HepG2 (cell line): ENCODE results near the gene VAMP4. TPM values are rescaled to one million over a fixed set of nuclear protein-coding genes. Genes with fewer than 3 reads are reported as not detected.

Experiments
- ATAC-seq: fragments of 200-7000 bp; cut with Tn5 transposase; 3 replicates; pipeline ENCODE4 v1.9.1; 2020; ENCODE audit warnings: mild to moderate bottlenecking, moderate library complexity
- BruUV-seq: library from RNA; stranded (reverse); fragments of 400-500 nt; replicated peaks from 2 replicates; lab custom pipeline; 2021; lab: Mats Ljungman, UMichigan
- CTCF ChIA-PET: fragments of 300-600 bp; formaldehyde crosslinking; extraction: SDS; loops from one replicate; lab custom pipeline; 2021; ENCODE audit warnings: low total read pairs, inconsistent platforms, low intra/inter-chr PET ratio; lab: Yijun Ruan, JAX
- POLR2A ChIA-PET: fragments of 350-600 bp; sonication (Branson Sonifier 250); formaldehyde crosslinking; loops from one replicate; lab custom pipeline; 2020; ENCODE audit warnings: antibody characterized with exemption, inconsistent platforms; lab: Yijun Ruan, JAX
- DNase-seq: peaks from one replicate; pipeline ENCODE4 v3.0.0-alpha.2; 2015; ENCODE audit warnings: low spot score
- FAIRE-seq: peaks from 3 replicates; lab custom pipeline; 2011; peaks lifted over from hg19 to GRCh38; lab: Jason Lieb, UNC
- H2AFZ ChIP-seq: one replicate; pipeline ENCODE4 v1.6.1; 2011; ENCODE audit warnings: low read length, inconsistent platforms
- H3K27ac ChIP-seq: fragments of 300-600 bp; 3 replicates; pipeline ENCODE4 v1.8.0; 2011; ENCODE audit warnings: mixed run types, mild to moderate bottlenecking, mixed read lengths, low read length, inconsistent platforms; ENCODE audit not compliant: insufficient read depth; ENCODE audit errors: extremely low read length
- H3K27me3 ChIP-seq, 2 experiments: fragments of 200-600 bp in 1 of 2; 2 replicates in 1 of 2; 3 replicates in 1 of 2; pipeline versions ENCODE4 v1.6.0 to v1.8.0; 2011; ENCODE audit warnings: low read length in 2 of 2, mild to moderate bottlenecking in 2 of 2, moderate library complexity in 2 of 2, inconsistent platforms in 1 of 2; ENCODE audit not compliant: insufficient read depth in 2 of 2, control insufficient read depth in 1 of 2
- H3K36me3 ChIP-seq, 2 experiments: fragments of 200-600 bp in 1 of 2; replicated peaks in 1 of 2; 2 replicates in 1 of 2; 3 replicates in 1 of 2; pipeline versions ENCODE4 v1.5.1 to v1.8.0; 2011; ENCODE audit warnings: low read length in 2 of 2, inconsistent platforms in 1 of 2; ENCODE audit not compliant: insufficient read depth in 2 of 2, control insufficient read depth in 1 of 2
- H3K4me1 ChIP-seq: 2 replicates; pipeline ENCODE4 v1.5.1; 2012; ENCODE audit warnings: low read length, inconsistent platforms; ENCODE audit not compliant: insufficient read depth
- H3K4me2 ChIP-seq: 2 replicates; pipeline ENCODE4 v1.6.0; 2011; ENCODE audit warnings: low read depth, low read length, inconsistent platforms
- H3K4me3 ChIP-seq, 3 experiments: fragments of 200-600 bp in 1 of 3; sonication (generic), shearing (Covaris generic) in 1 of 3; replicated peaks in 1 of 3; 2 replicates each; pipeline ENCODE4 v1.5.1; 2011 to 2016; ENCODE audit warnings: low read length in 3 of 3, inconsistent platforms in 2 of 3, low read depth in 2 of 3, mild to moderate bottlenecking in 2 of 3, control low read depth in 1 of 3, mixed read lengths in 1 of 3; ENCODE audit not compliant: insufficient read depth in 1 of 3
- H3K79me2 ChIP-seq: one replicate; pipeline ENCODE4 v1.6.1; 2011; ENCODE audit warnings: low read length, inconsistent platforms; ENCODE audit not compliant: insufficient read depth
- H3K9ac ChIP-seq: 2 replicates; pipeline ENCODE4 v1.6.0; 2011; ENCODE audit warnings: mild to moderate bottlenecking, low read depth, low read length, inconsistent platforms; ENCODE audit not compliant: insufficient read depth
- H3K9me3 ChIP-seq: 2 replicates; pipeline ENCODE4 v1.5.1; 2012; ENCODE audit warnings: mild to moderate bottlenecking, low read length
- H4K20me1 ChIP-seq: 2 replicates; pipeline ENCODE4 v1.6.0; 2011; ENCODE audit warnings: inconsistent platforms, mild to moderate bottlenecking, low read length, moderate library complexity; ENCODE audit not compliant: insufficient read depth
- HNF1A ChIP-seq, 2 experiments: sonication (generic) in 1 of 2; formaldehyde crosslinking in 1 of 2; IDR thresholded peaks; 2 replicates each; pipeline versions ENCODE4 v1.4.0 to v1.6.1; 2016 to 2020; ENCODE audit warnings: borderline replicate concordance in 1 of 2, low read depth in 1 of 2, mild to moderate bottlenecking in 1 of 2, missing genetic modification reagents in 1 of 2
- PPARG ChIP-seq: conservative IDR thresholded peaks from 2 replicates; pipeline ENCODE4 v1.6.1; 2016; ENCODE audit warnings: missing biosample characterization, missing genetic modification reagents
- RORA ChIP-seq: sonication (generic); formaldehyde crosslinking; IDR thresholded peaks from 2 replicates; pipeline ENCODE4 v1.5.0; 2020; ENCODE audit warnings: mild to moderate bottlenecking, missing genetic modification reagents, moderate library complexity
- SIX1 ChIP-seq: sonication (generic); formaldehyde crosslinking; IDR thresholded peaks from 2 replicates; pipeline ENCODE4 v1.4.0; 2020; ENCODE audit warnings: missing genetic modification reagents, borderline replicate concordance
- XBP1 ChIP-seq: sonication (generic); formaldehyde crosslinking; IDR thresholded peaks from 2 replicates; pipeline ENCODE4 v1.5.0; 2020; ENCODE audit warnings: missing genetic modification reagents
- ZNF318 ChIP-seq: sonication (generic); formaldehyde crosslinking; IDR thresholded peaks from 2 replicates; pipeline ENCODE4 v1.4.0; 2020; ENCODE audit warnings: mild to moderate bottlenecking, missing genetic modification reagents
- ZNF570 ChIP-seq: sonication (generic); formaldehyde crosslinking; IDR thresholded peaks from 2 replicates; pipeline ENCODE4 v1.4.0; 2020; ENCODE audit warnings: mild to moderate bottlenecking, missing genetic modification reagents, borderline replicate concordance
- WGBS: methylation state at CpG from one replicate; pipeline ENCODE4 v1.1.6; 2017; ENCODE audit warnings: low lambda C conversion rate; 5-methylcytosine and 5-hydroxymethylcytosine counted together
- in situ Hi-C: cut with HindIII; loops from 2 replicates; pipeline ENCODE4 v1.10.0; 2017; ENCODE audit warnings: low pct_unique_long_range_greater_than_20kb; ENCODE audit not compliant: extremely low pct_ligation_motif_present
- intact Hi-C: fragments of 100-400 bp; cut with micrococcal nuclease; formaldehyde crosslinking; loops from one replicate; pipeline ENCODE4 v1.10.0; 2022; ENCODE audit not compliant: unreplicated experiment
- polyA plus RNA-seq, 8 experiments: library from polyadenylated mRNA; depleted of rRNA in 3 of 8; stranded (reverse) in 7 of 8; unstranded in 1 of 8; fragments of >200 nt; fragmentation: Illumina TruSeq in 4 of 8; extraction: Trizol in 4 of 8; gene quantifications; 2 replicates each; pipeline versions ENCODE4 v1.2.1 to v1.2.3, GENCODE V29; 2011 to 2016; ENCODE audit warnings: low read depth in 4 of 8, missing spikeins in 1 of 8, mixed read lengths in 1 of 8; ENCODE audit not compliant: insufficient read depth in 1 of 8
- total RNA-seq, 5 experiments: library from RNA; depleted of rRNA; stranded (reverse); fragments of >200 nt; fragmentation: Illumina TruSeq; extraction: Trizol; gene quantifications; 2 replicates each; pipeline ENCODE4 v1.2.3, GENCODE V29; 2016; ENCODE audit warnings: low read depth in 1 of 5

Gene VAMP4
- total and polyA plus RNA-seq, 2 of the 13 experiments (the other 11 are each of a cell fraction or from before 2014, with no cell fraction given), result 1.4 to 2.0 TPM

GRCh38 chr1:171758011-171758410 lies 16.1 kb upstream of the VAMP4 start (continued):
- TF ChIP-seq HNF1A (IDR thresholded peaks at IDR 0.05; ENCODE audit: low read depth) (no peak), HNF1A (CRISPR knock-in tag; IDR thresholded peaks at IDR 0.05; ENCODE audit: borderline replicate concordance) (no peak)
- TF ChIP-seq, all 625 proteins: peak for 0

GRCh38 chr1:171756856-171757255 lies 15.0 kb upstream of the VAMP4 start:
- Histone ChIP-seq H3K27me3 (peaks cover 0 to 10% of the 10 kb centered on the region in 2 experiments; a peak in 1 of 5 replicates), H2AFZ (no peak overlapping the region), H3K79me2 (no peaks in the 10 kb centered on the region), H4K20me1 (no peaks in the 10 kb centered on the region), H3K4me3 (no peak overlapping the region), H3K4me2 (no peak overlapping the region), H3K9ac (no peak overlapping the region), H3K36me3 (no peaks in the 10 kb centered on the region), H3K9me3 (no peaks in the 10 kb centered on the region), H3K27ac (no peak overlapping the region), H3K4me1 (no peaks in the 10 kb centered on the region)
- in situ Hi-C loops (no loop called here), intact Hi-C loops (no loop called here)
- ChIA-PET CTCF (no interaction called here), POLR2A (no interaction called here)
- FAIRE-seq, result no peak
- no peak for ATAC-seq
- DNase-seq, result no peak
- no TSS peak for BruUV-seq
- 0% methylated on average over 4 of the region's 4 CpGs for WGBS
- TF ChIP-seq ZNF570 (CRISPR knock-in tag) (no peak), PPARG (CRISPR knock-in tag) (no peak), RORA (CRISPR knock-in tag) (no peak), XBP1 (CRISPR knock-in tag) (no peak), SIX1 (no peak), ZNF318 (CRISPR knock-in tag) (no peak)
